Erythroblast (primary cell): Measurements from ENCODE around the gene TMEM25.

Source experiments
- DNase-seq, 2 experiments: peaks; one replicate each; lab custom pipeline; 2025; lab: John Stamatoyannopoulos, UW
- GATA1 ChIP-seq: IDR thresholded peaks from 2 replicates; pipeline ENCODE4 v1.6.1; 2011; ENCODE audit warnings: low read depth, mild to moderate bottlenecking, control low read depth, low read length, moderate library complexity
- POLR2A ChIP-seq: IDR thresholded peaks from 2 replicates; pipeline ENCODE4 v1.6.1; 2011; ENCODE audit warnings: mild to moderate bottlenecking, low read length

The TMEM25 gene

GRCh38 chr11:118524757-118525470 is 6.1 kb upstream of the TMEM25 start:
- TF ChIP-seq POLR2A (no peak), GATA1 (no peak)
- no peak for DNase-seq

DNA sequence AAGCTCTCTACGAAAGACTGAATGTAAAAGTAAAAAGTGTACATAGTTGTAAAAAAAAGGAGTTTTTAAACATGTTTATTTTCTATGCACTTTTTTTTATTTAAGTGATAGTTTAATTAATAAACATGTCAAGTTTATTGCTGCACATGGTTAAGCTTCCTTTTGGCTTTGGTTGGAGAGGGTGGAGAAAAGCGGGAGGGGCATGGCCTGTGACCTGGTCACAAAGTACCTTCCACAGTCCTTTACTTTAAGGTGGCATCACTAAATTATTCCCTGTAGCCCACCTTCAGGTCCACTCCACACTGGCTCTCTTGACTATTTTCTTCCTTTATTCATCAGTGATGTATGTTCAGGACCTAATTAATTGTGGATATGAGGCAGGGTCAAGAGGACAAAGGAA is 4.3 kb upstream of the TMEM25 start:
- TF ChIP-seq POLR2A (no peak), GATA1 (no peak)

GRCh38 chr11:118527109-118527508 is 3.9 kb upstream of the TMEM25 start, which contains the start of gene TTC36:
TTC36 (plus strand) TSS chr11:118527474; CDS start chr11:118527495, 21 bp downstream.
- DNase-seq, result no peak
- TF ChIP-seq POLR2A (no peak), GATA1 (no peak)

More for the DNA sequence above, 4.3 kb upstream of the TMEM25 start:
- no peak for DNase-seq

GRCh38 chr11:118528511-118528910 is 2.5 kb upstream of the TMEM25 start:
- TF ChIP-seq GATA1 (no peak), POLR2A (no peak)
- DNase-seq, result no peak

DNA sequence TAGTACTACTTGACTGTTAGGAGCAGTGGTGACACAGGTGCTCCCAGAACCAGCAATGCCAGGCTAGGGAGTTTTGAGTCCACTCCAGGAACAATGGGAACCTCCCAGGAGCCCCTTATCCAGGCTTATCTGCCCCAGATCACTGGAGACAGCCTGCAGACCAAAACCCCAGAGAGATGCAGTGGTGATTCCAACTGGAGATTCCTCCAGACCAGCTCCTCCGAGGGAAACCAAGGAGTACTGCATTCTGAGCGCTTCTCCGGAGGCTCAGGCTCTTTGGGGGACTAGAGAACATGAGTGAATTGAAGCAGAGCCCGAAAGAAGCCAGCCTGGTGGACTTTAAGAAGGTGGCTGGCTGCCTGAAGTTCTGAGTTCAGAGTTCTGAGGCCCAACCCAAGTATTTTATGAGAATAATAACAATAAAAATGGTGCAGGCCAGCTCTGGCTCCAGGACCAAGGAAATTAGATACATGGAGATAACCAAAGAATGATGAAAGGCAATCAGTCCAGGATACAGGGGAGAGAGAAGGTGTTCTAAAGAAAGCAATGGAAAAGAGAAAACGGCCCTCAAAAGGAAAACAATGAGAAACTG is 1.3 kb upstream of the TMEM25 start:
- no peak for TF ChIP-seq GATA1
- TF ChIP-seq POLR2A, result no peak
- no peak for DNase-seq

DNA sequence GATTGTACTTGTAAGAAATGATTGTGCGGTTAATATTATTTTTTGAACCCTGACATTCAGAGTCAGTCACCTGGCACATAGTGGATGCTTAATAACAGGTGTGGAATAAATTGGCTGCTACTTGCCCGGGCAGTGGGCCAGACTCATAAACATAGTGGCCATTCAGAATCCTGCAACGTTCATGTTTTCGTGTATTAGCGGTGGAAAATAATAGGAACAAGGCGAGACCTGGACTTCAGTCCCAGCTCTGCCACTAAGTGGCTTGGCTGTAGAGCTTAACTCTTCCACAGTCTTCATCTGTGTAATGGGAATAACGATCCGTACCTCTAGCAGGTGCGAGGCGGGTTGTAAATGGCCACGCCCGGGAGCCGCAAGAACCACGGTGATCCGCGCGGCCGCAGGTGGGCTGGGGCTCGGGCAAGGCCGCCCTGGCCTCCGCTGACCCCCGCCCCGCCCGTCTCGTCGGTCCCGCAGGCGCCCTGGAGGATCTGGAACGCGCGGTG is 761 bp upstream of the TMEM25 start:
- no peak for DNase-seq
- TF ChIP-seq GATA1, result no peak
- no peak for TF ChIP-seq POLR2A

DNA sequence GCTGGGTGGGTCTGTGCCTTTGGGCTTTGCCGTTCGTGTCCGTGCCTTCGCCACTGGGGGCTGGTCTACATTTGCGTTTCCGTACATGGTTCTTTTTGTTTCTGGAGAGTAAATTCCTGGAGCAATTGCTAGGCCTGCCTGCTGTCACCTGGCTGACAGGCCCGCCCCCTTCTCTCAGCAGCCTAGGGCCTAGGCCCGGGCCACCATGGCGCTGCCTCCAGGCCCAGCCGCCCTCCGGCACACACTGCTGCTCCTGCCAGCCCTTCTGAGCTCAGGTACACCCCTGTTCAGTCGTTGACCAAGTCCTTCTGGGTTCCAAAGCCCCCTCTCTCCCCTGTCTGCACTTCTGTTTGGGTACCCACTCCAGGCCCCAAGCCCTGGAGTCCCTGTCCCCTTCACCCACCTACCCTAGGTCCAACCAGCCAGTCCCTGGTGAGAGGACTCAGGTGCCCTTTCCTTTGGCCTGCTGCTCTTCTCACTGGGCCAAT is 649 bp downstream of the TMEM25 start:
- TF ChIP-seq GATA1, result no peak
- no peak for TF ChIP-seq POLR2A
- DNase-seq, result no peak

GRCh38 chr11:118532091-118532490 is 1.1 kb downstream of the TMEM25 start:
- TF ChIP-seq POLR2A (no peak), GATA1 (no peak)
- no peak for DNase-seq

DNA sequence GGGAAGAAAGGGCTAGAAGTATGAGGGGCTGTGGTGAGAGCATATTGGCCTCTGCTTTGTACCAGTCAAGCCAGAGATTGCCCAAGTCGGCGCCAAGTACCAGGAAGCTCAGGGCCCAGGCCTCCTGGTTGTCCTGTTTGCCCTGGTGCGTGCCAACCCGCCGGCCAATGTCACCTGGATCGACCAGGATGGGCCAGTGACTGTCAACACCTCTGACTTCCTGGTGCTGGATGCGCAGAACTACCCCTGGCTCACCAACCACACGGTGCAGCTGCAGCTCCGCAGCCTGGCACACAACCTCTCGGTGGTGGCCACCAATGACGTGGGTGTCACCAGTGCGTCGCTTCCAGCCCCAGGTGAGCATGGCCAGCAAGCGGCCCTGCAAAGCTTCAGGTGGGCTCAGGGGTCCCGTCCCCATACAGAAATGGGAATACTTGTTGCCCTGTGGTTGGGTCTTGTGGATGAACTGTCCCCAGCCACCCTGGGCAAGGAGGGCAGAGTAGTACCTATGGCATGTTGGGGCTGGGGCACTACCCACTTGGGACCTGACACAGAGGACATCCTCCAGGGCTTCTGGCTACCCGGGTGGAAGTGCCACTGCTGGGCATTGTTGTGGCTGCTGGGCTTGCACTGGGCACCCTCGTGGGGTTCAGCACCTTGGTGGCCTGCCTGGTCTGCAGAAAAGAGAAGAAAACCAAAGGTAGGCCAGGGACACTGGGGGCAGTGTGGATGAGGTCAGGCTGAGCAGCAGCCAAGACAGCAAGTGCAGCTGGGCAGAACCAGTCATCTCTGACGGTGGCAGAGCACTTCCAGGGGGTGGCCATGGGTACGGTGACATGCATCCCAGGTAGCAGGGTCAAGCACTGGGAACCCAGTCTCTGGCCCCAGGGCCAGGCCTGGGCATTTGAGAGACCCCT is 2.1 kb downstream of the TMEM25 start:
- TF ChIP-seq POLR2A (no peak), GATA1 (no peak)
- no peak for DNase-seq

GRCh38 chr11:118533769-118534729 is 3.1 kb downstream of the TMEM25 start:
- DNase-seq, result no peak
- TF ChIP-seq GATA1, result no peak
- no peak for TF ChIP-seq POLR2A

GRCh38 chr11:118535261-118535660 is 4.3 kb downstream of the TMEM25 start:
- no peak for TF ChIP-seq GATA1
- TF ChIP-seq POLR2A, result no peak

GRCh38 chr11:118536726-118537125 is 5.7 kb downstream of the TMEM25 start:
- TF ChIP-seq GATA1 (no peak), POLR2A (no peak)
- no peak for DNase-seq

More at GRCh38 chr11:118535261-118535660, 4.3 kb downstream of the TMEM25 start:
- no peak for DNase-seq

DNA sequence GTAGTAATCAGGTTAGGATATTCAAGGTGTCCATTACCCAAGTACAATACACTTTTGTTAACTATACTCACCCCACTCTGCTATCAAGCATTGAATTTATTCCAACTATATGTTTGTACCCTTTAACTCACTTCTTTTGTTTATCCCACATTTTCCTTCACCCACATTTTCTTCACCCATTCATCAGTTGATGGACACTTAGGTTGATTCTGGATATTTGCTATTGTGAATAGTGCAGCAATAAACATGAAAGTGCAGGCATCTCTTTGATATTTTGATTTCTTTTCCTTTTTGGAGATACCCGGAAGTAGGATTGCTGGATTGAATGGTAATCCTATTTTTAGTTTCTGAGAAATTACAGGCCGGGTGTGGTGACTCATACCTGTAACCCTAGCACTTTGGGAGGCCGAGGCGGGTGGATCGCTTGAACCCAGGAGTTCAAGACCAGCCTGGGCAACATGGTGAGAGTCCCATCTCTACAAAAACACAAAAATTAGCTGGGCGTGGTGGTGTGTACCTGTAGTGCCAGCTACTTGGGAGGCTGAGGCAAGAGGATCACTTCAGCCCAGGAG is 6.5 kb downstream of the TMEM25 start:
- no peak for DNase-seq
- TF ChIP-seq POLR2A, result no peak
- TF ChIP-seq GATA1, result no peak
